Hepatocyte (in vitro differentiated cells): ENCODE results near the gene CNOT10. TPM values are rescaled to one million over a fixed set of nuclear protein-coding genes. Genes with fewer than 3 reads are reported as not detected.

ENCODE experiments used
- DNase-seq: peaks from one replicate; pipeline ENCODE4 v3.0.0-alpha.2; 2016; ENCODE audit warnings: low spot score
- H2AFZ ChIP-seq: fragments of 200-600 bp; sonication (generic); 2 replicates; pipeline ENCODE4 v1.6.0; 2016; ENCODE audit warnings: antibody characterized with exemption, mild to moderate bottlenecking
- H3K27ac ChIP-seq: fragments of 200-600 bp; sonication (generic); 2 replicates; pipeline ENCODE4 v1.5.1; 2016; ENCODE audit warnings: mild to moderate bottlenecking
- H3K27me3 ChIP-seq: fragments of 200-600 bp; sonication (generic); 2 replicates; pipeline ENCODE4 v1.6.1; 2016
- H3K36me3 ChIP-seq: fragments of 200-600 bp; sonication (generic); replicated peaks from 2 replicates; pipeline ENCODE4 v1.5.1; 2016; ENCODE audit warnings: low read depth; ENCODE audit not compliant: insufficient read depth
- H3K4me1 ChIP-seq: fragments of 200-600 bp; sonication (generic); 2 replicates; pipeline ENCODE4 v1.5.1; 2016; ENCODE audit warnings: mild to moderate bottlenecking, moderate library complexity; ENCODE audit not compliant: insufficient read depth
- H3K4me2 ChIP-seq: fragments of 200-600 bp; sonication (generic); 2 replicates; pipeline ENCODE4 v1.6.0; 2016
- H3K4me3 ChIP-seq: fragments of 200-600 bp; sonication (generic); 2 replicates; pipeline ENCODE4 v1.5.1; 2016; ENCODE audit warnings: mild to moderate bottlenecking
- H3K79me2 ChIP-seq: fragments of 200-600 bp; sonication (generic); 2 replicates; pipeline ENCODE4 v1.6.0; 2017; ENCODE audit warnings: mild to moderate bottlenecking
- H3K9me2 ChIP-seq: fragments of 200-600 bp; sonication (generic); replicated peaks from 2 replicates; pipeline ENCODE4 v1.6.0; 2017; ENCODE audit warnings: mild to moderate bottlenecking; ENCODE audit not compliant: insufficient read depth
- H3K9me3 ChIP-seq: fragments of 200-600 bp; sonication (generic); 2 replicates; pipeline ENCODE4 v1.5.1; 2016; ENCODE audit warnings: low read depth, mild to moderate bottlenecking
- H4K20me1 ChIP-seq: fragments of 200-600 bp; sonication (generic); 2 replicates; pipeline ENCODE4 v1.6.0; 2016; ENCODE audit warnings: mild to moderate bottlenecking; ENCODE audit not compliant: insufficient read depth, poor library complexity, severe bottlenecking
- CTCF ChIP-seq: fragments of 200-600 bp; sonication (generic); IDR thresholded peaks from 2 replicates; pipeline ENCODE4 v1.5.1; 2016; ENCODE audit warnings: antibody characterized with exemption, mild to moderate bottlenecking; ENCODE audit not compliant: poor library complexity
- EZH2 ChIP-seq: fragments of 200-600 bp; sonication (generic); IDR thresholded peaks from 2 replicates; pipeline ENCODE4 v1.6.1; 2016; ENCODE audit warnings: antibody characterized with exemption, mild to moderate bottlenecking, borderline replicate concordance
- EZH2phosphoT487 ChIP-seq: fragments of 200-600 bp; sonication (generic); IDR thresholded peaks from one replicate; pipeline ENCODE4 v1.6.1; 2018; ENCODE audit warnings: antibody characterized with exemption, mild to moderate bottlenecking, low read depth, moderate library complexity; ENCODE audit not compliant: unreplicated experiment, severe bottlenecking
- WGBS: methylation state at CpG from one replicate; pipeline ENCODE4 v1.1.6; 2016; ENCODE audit warnings: low lambda C conversion rate; ENCODE audit errors: missing lambda C conversion rate; 5-methylcytosine and 5-hydroxymethylcytosine counted together
- polyA plus RNA-seq: library from polyadenylated mRNA; unstranded; fragments of >200 nt; fragmentation: Nextera tagmentation; extraction: Ambion mirVana; gene quantifications from 2 replicates; pipeline ENCODE4 v1.2.1, GENCODE V29; 2016
- total RNA-seq: library from RNA; depleted of rRNA; stranded (reverse); fragments of >200 nt; gene quantifications from 2 replicates; pipeline ENCODE4 v1.2.3, GENCODE V29; 2014

The CNOT10 gene
- total and polyA plus RNA-seq, 2 experiments from 2014 or later, result 14.7 to 31.9 TPM

DNA sequence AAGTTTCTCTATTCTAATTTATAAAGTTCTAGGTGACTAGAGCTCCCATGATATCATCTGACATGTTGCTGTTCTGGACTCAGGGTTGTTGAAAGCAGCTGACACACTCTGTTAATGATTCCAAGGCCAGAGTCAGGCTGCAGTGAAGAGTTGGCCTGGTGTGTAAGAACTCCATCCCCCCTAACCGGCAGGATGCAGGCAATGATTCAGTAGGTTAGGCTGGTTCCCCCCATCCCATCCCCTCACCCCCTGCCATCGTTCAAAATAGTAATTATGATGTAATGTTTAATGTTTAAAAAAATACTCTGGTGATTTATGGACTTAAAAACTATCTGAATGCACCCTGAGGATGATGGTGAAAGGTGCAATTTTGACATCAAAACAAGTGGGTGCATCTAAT, 128.2 kb downstream of the CNOT10 start:
- no peaks in the 10 kb centered on the region for H3K9me3 ChIP-seq
- H2AFZ ChIP-seq, result no peak overlapping the region
- no peaks in the 10 kb centered on the region for H4K20me1 ChIP-seq
- no peak overlapping the region for H3K4me2 ChIP-seq
- H3K79me2 ChIP-seq, result peaks cover 8% of the 10 kb centered on the region
- 8% methylated on average over 2 of the region's 2 CpGs for WGBS
- DNase-seq, result peak; percentile 71
- H3K27ac ChIP-seq, result peak overlapping the region; percentile 81
- H3K27me3 ChIP-seq, result no peaks in the 10 kb centered on the region
- TF ChIP-seq EZH2phosphoT487, result no peak
- no peak for TF ChIP-seq EZH2
- TF ChIP-seq CTCF, result no peak
- no peak overlapping the region for H3K4me3 ChIP-seq
- peaks cover 18% of the 10 kb centered on the region for H3K4me1 ChIP-seq
- H3K9me2 ChIP-seq, result no peaks in the 10 kb centered on the region
- H3K36me3 ChIP-seq, result no peaks in the 10 kb centered on the region

DNA sequence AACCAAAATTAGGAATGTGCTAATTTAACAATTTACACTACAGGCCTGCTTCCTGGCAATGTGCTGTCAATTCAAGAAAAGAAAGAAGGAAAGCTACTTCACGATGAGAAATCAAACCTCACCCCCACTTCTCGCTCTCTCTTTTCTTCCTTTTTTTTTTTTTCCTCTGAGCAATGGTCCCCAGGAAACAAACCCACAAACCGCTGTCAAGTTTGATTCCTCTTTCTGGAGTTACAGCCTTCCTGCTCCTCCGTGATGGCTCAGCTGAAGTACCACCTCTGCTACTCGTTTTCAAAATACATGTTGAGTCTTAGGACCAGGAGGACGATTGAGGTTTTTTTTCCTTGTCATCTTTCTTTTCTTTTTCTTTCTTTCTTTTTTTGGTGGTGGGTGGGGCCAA, 129.4 kb downstream of the CNOT10 start:
- H4K20me1 ChIP-seq, result no peaks in the 10 kb centered on the region
- H3K4me1 ChIP-seq, result peaks cover 18% of the 10 kb centered on the region
- H2AFZ ChIP-seq, result no peak overlapping the region
- H3K9me3 ChIP-seq, result no peaks in the 10 kb centered on the region
- H3K79me2 ChIP-seq, result peaks cover 17% of the 10 kb centered on the region
- TF ChIP-seq EZH2phosphoT487 (no peak), EZH2 (no peak), CTCF (no peak)
- 68% methylated on average over 6 of the region's 6 CpGs for WGBS
- H3K27ac ChIP-seq, result peak overlapping the region; percentile 8
- no peak overlapping the region for H3K4me3 ChIP-seq
- no peak overlapping the region for H3K4me2 ChIP-seq
- peaks cover 2% of the 10 kb centered on the region for H3K27me3 ChIP-seq
- no peak for DNase-seq
- H3K9me2 ChIP-seq, result no peaks in the 10 kb centered on the region
- no peaks in the 10 kb centered on the region for H3K36me3 ChIP-seq

DNA sequence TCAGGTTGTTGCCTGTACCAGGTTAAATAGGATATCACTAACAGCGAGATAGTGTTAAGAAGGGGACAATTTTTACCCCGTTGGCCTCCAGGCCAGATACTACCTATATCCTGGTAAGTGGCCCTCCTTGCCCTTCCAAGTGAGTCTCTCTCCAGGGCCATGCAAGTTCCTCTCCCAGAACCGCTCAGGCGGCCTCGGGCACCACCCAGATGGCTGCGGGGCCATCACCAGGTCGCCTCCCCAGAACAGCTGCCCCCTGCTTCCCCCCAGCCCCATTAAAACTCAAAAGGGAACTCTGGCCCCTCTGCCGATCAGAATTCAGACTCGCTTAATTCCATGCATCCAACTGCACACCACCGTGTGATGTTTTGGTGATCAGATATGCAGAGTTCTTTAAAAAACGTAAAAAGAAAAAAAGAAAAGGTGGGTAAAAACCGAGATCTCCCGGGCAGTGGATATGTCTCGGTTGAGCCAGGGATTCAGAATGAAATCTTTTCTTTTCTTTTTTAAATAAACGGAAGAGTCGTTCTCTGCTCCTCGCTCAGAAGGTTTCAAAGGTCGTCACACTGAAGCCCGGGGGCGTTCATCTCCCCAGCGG, 131.0 kb downstream of the CNOT10 start:
- H3K27ac ChIP-seq, result peak overlapping the region; percentile 95
- H3K9me2 ChIP-seq, result no peaks in the 10 kb centered on the region
- 15% methylated on average over 17 of the region's 21 CpGs for WGBS
- H3K27me3 ChIP-seq, result peaks cover 14% of the 10 kb centered on the region
- H4K20me1 ChIP-seq, result peaks cover 3% of the 10 kb centered on the region
- H3K4me1 ChIP-seq, result peaks cover 18% of the 10 kb centered on the region
- peak overlapping the region; percentile 84 for H3K4me3 ChIP-seq
- peak overlapping the region; percentile 84 for H2AFZ ChIP-seq
- H3K4me2 ChIP-seq, result peak overlapping the region; percentile 87
- no peaks in the 10 kb centered on the region for H3K36me3 ChIP-seq
- no peaks in the 10 kb centered on the region for H3K9me3 ChIP-seq
- TF ChIP-seq CTCF, result no peak
- no peak for TF ChIP-seq EZH2
- TF ChIP-seq EZH2phosphoT487, result no peak
- peak; percentile 42 for DNase-seq
- H3K79me2 ChIP-seq, result peaks cover 33% of the 10 kb centered on the region
